SU-DHL-6 (cell line): Measurements from ENCODE around the gene RGS17.

ENCODE experiments used
- EZH2phosphoT487 ChIP-seq: fragments of 200-600 bp; sonication (generic), shearing (Covaris generic); conservative IDR thresholded peaks from 2 replicates; pipeline ENCODE4 v1.6.1; 2018; ENCODE audit warnings: mild to moderate bottlenecking, antibody characterized with exemption, low read length, moderate library complexity, mixed read lengths
- TF ChIP-seq, protein P1 (sequence below): fragments of 200-600 bp; sonication (generic); IDR thresholded peaks from one replicate; pipeline ENCODE4 v1.5.1; 2017; ENCODE audit warnings: antibody characterized with exemption, mild to moderate bottlenecking, low read length, moderate library complexity; ENCODE audit not compliant: insufficient read depth, poor library complexity, severe bottlenecking

DNA sequence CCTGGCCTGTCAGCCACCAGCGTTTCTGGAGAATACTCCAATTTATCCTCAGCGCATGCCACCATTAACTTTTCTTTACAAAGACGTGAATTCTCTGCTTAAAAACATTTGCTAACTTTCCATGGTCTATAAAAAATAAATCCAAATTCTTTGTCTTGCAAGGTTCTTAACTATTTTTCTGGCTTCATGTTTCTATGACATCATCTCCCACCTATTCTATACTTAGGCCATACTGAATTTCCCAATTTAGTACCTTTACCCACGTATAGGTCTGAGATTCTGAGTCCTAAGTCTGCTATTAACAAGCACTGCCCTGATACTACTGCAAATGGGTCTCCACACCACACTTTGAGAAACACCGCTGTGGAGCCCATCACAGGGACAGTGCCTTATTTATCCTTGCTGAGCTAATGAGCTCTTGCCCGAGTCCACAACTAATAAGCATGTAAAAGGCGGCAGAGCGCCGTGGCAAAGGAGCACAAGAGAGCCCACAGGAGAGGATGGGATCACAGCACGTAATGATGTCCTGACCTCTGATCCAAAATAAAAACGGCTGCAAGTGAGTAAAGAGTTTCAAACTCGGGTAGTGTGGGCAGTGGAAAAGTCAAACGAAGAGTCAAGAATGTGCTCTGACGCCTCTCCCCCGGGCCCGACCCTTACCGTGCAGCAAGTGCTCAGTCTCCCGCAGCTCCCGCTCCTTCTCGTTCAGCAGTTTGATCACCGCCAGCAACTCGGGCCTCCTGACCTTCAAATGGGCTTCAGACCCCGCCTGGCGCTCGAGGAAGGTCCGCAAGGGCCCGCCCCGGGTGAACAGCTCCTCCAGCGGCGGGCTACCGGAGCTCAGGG, 129.1 kb downstream of the RGS17 start:
- TF ChIP-seq, protein P1, sequence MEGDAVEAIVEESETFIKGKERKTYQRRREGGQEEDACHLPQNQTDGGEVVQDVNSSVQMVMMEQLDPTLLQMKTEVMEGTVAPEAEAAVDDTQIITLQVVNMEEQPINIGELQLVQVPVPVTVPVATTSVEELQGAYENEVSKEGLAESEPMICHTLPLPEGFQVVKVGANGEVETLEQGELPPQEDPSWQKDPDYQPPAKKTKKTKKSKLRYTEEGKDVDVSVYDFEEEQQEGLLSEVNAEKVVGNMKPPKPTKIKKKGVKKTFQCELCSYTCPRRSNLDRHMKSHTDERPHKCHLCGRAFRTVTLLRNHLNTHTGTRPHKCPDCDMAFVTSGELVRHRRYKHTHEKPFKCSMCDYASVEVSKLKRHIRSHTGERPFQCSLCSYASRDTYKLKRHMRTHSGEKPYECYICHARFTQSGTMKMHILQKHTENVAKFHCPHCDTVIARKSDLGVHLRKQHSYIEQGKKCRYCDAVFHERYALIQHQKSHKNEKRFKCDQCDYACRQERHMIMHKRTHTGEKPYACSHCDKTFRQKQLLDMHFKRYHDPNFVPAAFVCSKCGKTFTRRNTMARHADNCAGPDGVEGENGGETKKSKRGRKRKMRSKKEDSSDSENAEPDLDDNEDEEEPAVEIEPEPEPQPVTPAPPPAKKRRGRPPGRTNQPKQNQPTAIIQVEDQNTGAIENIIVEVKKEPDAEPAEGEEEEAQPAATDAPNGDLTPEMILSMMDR: no peak
- no peak for TF ChIP-seq EZH2phosphoT487
